Activated naive CD4-positive, alpha-beta T cell treated with anti-CD3 and anti-CD28 coated beads for 36 hours (primary cell): ENCODE measurements around the gene NOXO1. TPM values are rescaled to one million over a fixed set of nuclear protein-coding genes. Genes with fewer than 3 reads are reported as not detected.
A peak's percentile ranks its signal among the peaks of the same experiment; 100 is the strongest.

Source experiments
- CTCF ChIA-PET: fragments of 350-600 bp; sonication (Branson Sonifier 250); formaldehyde crosslinking; loops from one replicate; lab custom pipeline; 2021; ENCODE audit warnings: antibody characterized with exemption; lab: Charles Lee
- DNase-seq: peaks from one replicate; pipeline ENCODE4 v3.0.0-alpha.2; 2020
- H3K27ac Mint-ChIP-seq: one replicate; pipeline ENCODE4 v1.8.0; 2021; ENCODE audit warnings: mild to moderate bottlenecking, mixed read lengths
- H3K27me3 Mint-ChIP-seq: one replicate; pipeline ENCODE4 v1.8.0; 2021; ENCODE audit warnings: low read depth, mixed read lengths
- H3K36me3 Mint-ChIP-seq: one replicate; pipeline ENCODE4 v1.8.0; 2021; ENCODE audit warnings: low read depth, mixed read lengths
- H3K4me1 Mint-ChIP-seq: one replicate; pipeline ENCODE4 v1.8.0; 2021; ENCODE audit warnings: low read depth, mixed read lengths
- H3K4me3 Mint-ChIP-seq: one replicate; pipeline ENCODE4 v1.8.0; 2021; ENCODE audit warnings: mild to moderate bottlenecking, moderate library complexity, mixed read lengths
- H3K9me3 Mint-ChIP-seq: one replicate; pipeline ENCODE4 v1.8.0; 2021; ENCODE audit warnings: mixed read lengths
- intact Hi-C: fragments of 100-400 bp; cut with micrococcal nuclease; formaldehyde crosslinking; loops from one replicate; pipeline ENCODE4 v1.15.1; 2023
- total RNA-seq, 2 experiments: library from RNA; stranded (reverse); gene quantifications; one replicate each; pipeline ENCODE4 v1.2.3, GENCODE V29; 2021

The NOXO1 gene
- total RNA-seq, 2 experiments from 2014 or later, result not detected

- no peaks in the 10 kb centered on the region for H3K9me3 Mint-ChIP-seq
- peaks cover 19% of the 10 kb centered on the region for H3K4me1 Mint-ChIP-seq
- H3K27ac Mint-ChIP-seq, result no peak overlapping the region
- no peaks in the 10 kb centered on the region for H3K27me3 Mint-ChIP-seq
- peaks cover 18% of the 10 kb centered on the region for H3K36me3 Mint-ChIP-seq
- CTCF ChIA-PET, result no interaction called here
- DNase-seq, result no peak
- H3K4me3 Mint-ChIP-seq, result no peak overlapping the region
- intact Hi-C loops, result no loop called here
Measured at GRCh38 chr16:2001456-2002355, 20.4 kb upstream of the NOXO1 start.

GRCh38 chr16:2001035-2001434, 19.8 kb upstream of the NOXO1 start:
- intact Hi-C loops, result no loop called here
- Mint-ChIP-seq H3K27me3 (no peaks in the 10 kb centered on the region), H3K4me1 (peaks cover 12% of the 10 kb centered on the region), H3K36me3 (peaks cover 14% of the 10 kb centered on the region), H3K9me3 (no peaks in the 10 kb centered on the region), H3K27ac (no peak overlapping the region), H3K4me3 (no peak overlapping the region)
- CTCF ChIA-PET, result no interaction called here
- DNase-seq, result no peak

GRCh38 chr16:1999866-2000514, 18.7 kb upstream of the NOXO1 start:
- Mint-ChIP-seq H3K9me3 (no peaks in the 10 kb centered on the region), H3K4me3 (no peak overlapping the region), H3K36me3 (peaks cover 14% of the 10 kb centered on the region), H3K4me1 (peaks cover 5% of the 10 kb centered on the region), H3K27ac (no peak overlapping the region), H3K27me3 (no peaks in the 10 kb centered on the region)
- intact Hi-C loops, result no loop called here
- DNase-seq, result no peak
- CTCF ChIA-PET, result no interaction called here

GRCh38 chr16:1998852-1999801, 17.9 kb upstream of the NOXO1 start:
- DNase-seq, result no peak
- H3K4me1 Mint-ChIP-seq, result peaks cover 2% of the 10 kb centered on the region
- no peaks in the 10 kb centered on the region for H3K27me3 Mint-ChIP-seq
- no peak overlapping the region for H3K27ac Mint-ChIP-seq
- intact Hi-C loops, result no loop called here
- no peaks in the 10 kb centered on the region for H3K9me3 Mint-ChIP-seq
- CTCF ChIA-PET, result interaction anchor here (0.9 kb wide), 1 partner anchor 9 kb away, joined by 3 read pairs; no protein-coding TSS in a partner anchor
- peaks cover 14% of the 10 kb centered on the region for H3K36me3 Mint-ChIP-seq
- H3K4me3 Mint-ChIP-seq, result no peak overlapping the region

- Mint-ChIP-seq H3K36me3 (peaks cover 14% of the 10 kb centered on the region), H3K27me3 (no peaks in the 10 kb centered on the region), H3K9me3 (no peaks in the 10 kb centered on the region), H3K4me3 (no peak overlapping the region), H3K27ac (no peak overlapping the region), H3K4me1 (peaks cover 8% of the 10 kb centered on the region)
- intact Hi-C loops, result no loop called here
- CTCF ChIA-PET, result interaction anchor here (0.9 kb wide), 1 partner anchor 10 kb away, joined by 3 read pairs; no protein-coding TSS in a partner anchor
- DNase-seq, result no peak
Measured at GRCh38 chr16:1998360-1998835, 17.1 kb upstream of the NOXO1 start.

GRCh38 chr16:1997494-1998359, 16.5 kb upstream of the NOXO1 start:
- H3K27me3 Mint-ChIP-seq, result no peaks in the 10 kb centered on the region
- H3K4me3 Mint-ChIP-seq, result no peak overlapping the region
- no peaks in the 10 kb centered on the region for H3K9me3 Mint-ChIP-seq
- CTCF ChIA-PET, result interaction anchor here (0.9 to 1.3 kb wide), 3 partner anchors 10 to 15 kb away, joined by 3 read pairs; no protein-coding TSS in a partner anchor
- intact Hi-C loops, result no loop called here
- H3K27ac Mint-ChIP-seq, result no peak overlapping the region
- DNase-seq, result no peak
- H3K4me1 Mint-ChIP-seq, result peaks cover 9% of the 10 kb centered on the region
- H3K36me3 Mint-ChIP-seq, result peaks cover 14% of the 10 kb centered on the region

GRCh38 chr16:1993731-1994131, 12.5 kb upstream of the NOXO1 start:
- peaks cover 24% of the 10 kb centered on the region for H3K4me1 Mint-ChIP-seq
- H3K27ac Mint-ChIP-seq, result peak overlapping the region; percentile 60
- peak; percentile 74 for DNase-seq
- peaks cover 5% of the 10 kb centered on the region for H3K36me3 Mint-ChIP-seq
- H3K4me3 Mint-ChIP-seq, result no peak overlapping the region
- CTCF ChIA-PET, result interaction anchor here (5.0 kb wide), 1 partner anchor 10 kb away, joined by 36 read pairs; no protein-coding TSS in a partner anchor
- H3K9me3 Mint-ChIP-seq, result no peaks in the 10 kb centered on the region
- intact Hi-C loops, result no loop called here
- peaks cover 21% of the 10 kb centered on the region for H3K27me3 Mint-ChIP-seq

GRCh38 chr16:1992704-1993317, 11.5 kb upstream of the NOXO1 start:
- no peaks in the 10 kb centered on the region for H3K9me3 Mint-ChIP-seq
- H3K27ac Mint-ChIP-seq, result no peak overlapping the region
- CTCF ChIA-PET, result interaction anchor here (1.5 to 5.0 kb wide), 2 partner anchors 11 to 148 kb away, joined by 5 to 36 read pairs; no protein-coding TSS in a partner anchor
- H3K4me3 Mint-ChIP-seq, result no peak overlapping the region
- H3K27me3 Mint-ChIP-seq, result peaks cover 24% of the 10 kb centered on the region
- intact Hi-C loops, result loop anchor here (1.0 kb wide), 4 partner anchors 16 to 230 kb away; partner anchors contain the start of genes E4F1, MSRB1, RPS2 and ZNF598
- peaks cover 24% of the 10 kb centered on the region for H3K4me1 Mint-ChIP-seq
- peaks cover 1% of the 10 kb centered on the region for H3K36me3 Mint-ChIP-seq
- DNase-seq, result no peak

GRCh38 chr16:1991948-1992703, 10.9 kb upstream of the NOXO1 start:
- Mint-ChIP-seq H3K27me3 (peaks cover 24% of the 10 kb centered on the region), H3K9me3 (no peaks in the 10 kb centered on the region), H3K4me1 (peaks cover 24% of the 10 kb centered on the region), H3K27ac (no peak overlapping the region), H3K4me3 (peak overlapping the region; percentile 65), H3K36me3 (peaks cover 1% of the 10 kb centered on the region)
- CTCF ChIA-PET, result interaction anchor here (1.5 to 5.0 kb wide), 2 partner anchors 12 to 149 kb away, joined by 5 to 36 read pairs; no protein-coding TSS in a partner anchor
- intact Hi-C loops, result loop anchor here (1.0 kb wide), 4 partner anchors 17 to 231 kb away; partner anchors contain the start of genes E4F1, MSRB1, RPS2 and ZNF598
- DNase-seq, result peak; percentile 99

- CTCF ChIA-PET, result interaction anchor here (0.5 to 1.5 kb wide), 2 partner anchors 130 to 149 kb away, joined by 3 to 5 read pairs; no protein-coding TSS in a partner anchor
- Mint-ChIP-seq H3K27me3 (peaks cover 24% of the 10 kb centered on the region), H3K27ac (no peak overlapping the region), H3K4me3 (peak overlapping the region; percentile 65), H3K9me3 (no peaks in the 10 kb centered on the region), H3K36me3 (peaks cover 7% of the 10 kb centered on the region), H3K4me1 (peaks cover 24% of the 10 kb centered on the region)
- intact Hi-C loops, result no loop called here
- DNase-seq, result no peak
Measured at GRCh38 chr16:1991588-1991947, 10.3 kb upstream of the NOXO1 start.
